Neural progenitor cell (in vitro differentiated cells): ENCODE measurements around the gene ADGRF5.

Experiments used
- EZH2 ChIP-seq: fragments of 200-600 bp; sonication (generic); IDR thresholded peaks from 2 replicates; pipeline ENCODE4 v1.6.1; 2017; ENCODE audit warnings: antibody characterized with exemption, mild to moderate bottlenecking, moderate library complexity
- TF ChIP-seq, protein P1 (sequence below): fragments of 200-600 bp; sonication (generic); IDR thresholded peaks from 2 replicates; pipeline ENCODE4 v1.5.1; 2017; ENCODE audit warnings: antibody characterized with exemption, mild to moderate bottlenecking

DNA sequence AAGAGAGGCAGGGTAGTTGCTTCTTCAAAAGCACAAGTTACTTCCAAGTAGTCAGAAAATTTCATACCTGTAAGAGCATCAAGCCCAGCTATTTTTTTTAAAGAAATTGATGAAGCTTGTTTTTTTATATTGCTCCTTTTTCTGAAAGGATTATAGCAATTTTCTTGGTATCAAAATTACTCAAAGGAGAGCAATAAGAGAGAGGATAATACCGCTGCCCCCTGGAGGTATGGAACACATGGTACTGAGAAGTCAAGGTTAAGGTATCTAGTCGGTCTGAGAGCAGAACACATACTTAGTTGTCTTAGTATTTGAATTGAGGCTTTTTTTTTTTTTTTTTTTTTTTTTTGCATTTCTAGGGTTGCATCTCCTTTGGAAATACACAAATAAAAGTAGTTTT, 59.4 kb downstream of the ADGRF5 start:
- TF ChIP-seq, protein P1, sequence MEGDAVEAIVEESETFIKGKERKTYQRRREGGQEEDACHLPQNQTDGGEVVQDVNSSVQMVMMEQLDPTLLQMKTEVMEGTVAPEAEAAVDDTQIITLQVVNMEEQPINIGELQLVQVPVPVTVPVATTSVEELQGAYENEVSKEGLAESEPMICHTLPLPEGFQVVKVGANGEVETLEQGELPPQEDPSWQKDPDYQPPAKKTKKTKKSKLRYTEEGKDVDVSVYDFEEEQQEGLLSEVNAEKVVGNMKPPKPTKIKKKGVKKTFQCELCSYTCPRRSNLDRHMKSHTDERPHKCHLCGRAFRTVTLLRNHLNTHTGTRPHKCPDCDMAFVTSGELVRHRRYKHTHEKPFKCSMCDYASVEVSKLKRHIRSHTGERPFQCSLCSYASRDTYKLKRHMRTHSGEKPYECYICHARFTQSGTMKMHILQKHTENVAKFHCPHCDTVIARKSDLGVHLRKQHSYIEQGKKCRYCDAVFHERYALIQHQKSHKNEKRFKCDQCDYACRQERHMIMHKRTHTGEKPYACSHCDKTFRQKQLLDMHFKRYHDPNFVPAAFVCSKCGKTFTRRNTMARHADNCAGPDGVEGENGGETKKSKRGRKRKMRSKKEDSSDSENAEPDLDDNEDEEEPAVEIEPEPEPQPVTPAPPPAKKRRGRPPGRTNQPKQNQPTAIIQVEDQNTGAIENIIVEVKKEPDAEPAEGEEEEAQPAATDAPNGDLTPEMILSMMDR, result no peak
- no peak for TF ChIP-seq EZH2
